Kidney glomerular epithelial cell (primary cell): ENCODE measurements around the gene ARHGAP35.
"Not testable (repeated sequence)": the region's sequence is repeated elsewhere in the genome, so short reads cannot be mapped to it uniquely, and the experiment has no call there.

ENCODE experiments used
- DNase-seq: peaks from one replicate; lab custom pipeline; 2025; lab: John Stamatoyannopoulos, UW

Gene ARHGAP35

DNA sequence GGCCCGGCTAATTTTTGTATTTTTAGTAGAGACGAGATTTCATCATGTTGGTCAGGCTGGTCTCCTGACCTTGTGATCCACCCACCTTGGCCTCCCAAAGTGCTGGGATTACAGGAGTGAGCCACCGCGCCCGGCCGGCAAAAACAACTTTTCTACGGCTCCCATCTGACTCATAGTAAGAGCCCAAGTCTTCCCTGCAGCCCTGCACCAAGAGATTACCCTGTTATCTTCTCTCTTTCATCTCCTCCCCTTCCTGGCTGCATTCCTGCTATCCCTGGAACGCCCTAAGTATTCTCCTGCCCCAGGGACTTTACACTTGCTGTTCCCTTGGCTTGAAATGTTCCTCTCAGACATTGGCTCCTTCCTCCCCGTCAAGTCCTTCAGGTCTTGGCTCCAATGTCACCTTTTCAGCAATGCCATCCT, 16.7 kb upstream of the ARHGAP35 start:
- DNase-seq: no peak

DNA sequence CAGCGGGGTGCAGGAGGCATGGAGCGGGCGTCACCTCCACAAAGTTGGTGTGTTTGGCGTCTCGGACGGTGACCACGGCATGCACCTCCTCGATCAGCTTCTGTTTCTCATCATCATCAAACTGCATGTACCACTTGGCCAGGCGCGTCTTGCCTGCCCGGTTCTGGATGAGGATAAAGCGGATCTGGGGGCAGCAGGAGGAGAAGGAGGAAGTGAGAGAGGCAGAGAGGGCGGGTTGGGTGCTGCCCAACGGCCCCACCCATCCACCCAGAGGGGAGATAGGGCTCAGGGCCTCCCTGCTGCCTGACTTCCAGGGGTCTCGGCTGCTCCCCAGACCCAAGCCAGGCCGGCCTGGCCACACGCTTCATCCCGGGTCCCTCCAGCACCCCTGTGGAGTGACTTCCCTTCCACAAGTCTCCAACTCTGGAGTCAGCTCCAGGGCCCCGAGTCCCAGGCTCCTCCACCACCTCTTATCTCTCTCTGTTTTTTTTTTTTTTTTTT, 14.8 kb upstream of the ARHGAP35 start:
- DNase-seq: no peak

DNA sequence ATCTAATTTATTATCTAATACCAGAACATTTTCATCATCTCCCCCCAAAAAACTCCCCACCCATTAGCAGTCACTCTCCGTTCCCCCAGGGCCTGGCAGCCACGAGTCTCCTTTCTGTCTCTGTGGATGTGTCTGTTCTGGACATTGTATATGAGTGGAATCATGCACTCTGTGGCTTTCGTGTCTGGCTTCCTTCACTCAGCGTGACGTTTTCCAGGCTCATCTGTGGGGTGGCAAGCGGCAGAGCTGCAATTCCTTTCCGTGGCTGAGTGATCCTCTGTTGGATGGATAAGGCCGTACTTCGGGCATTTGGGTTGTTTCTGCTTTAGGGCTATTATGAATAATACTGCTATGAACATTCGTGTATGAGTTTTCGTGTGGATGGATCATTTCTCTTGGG, 13.3 kb upstream of the ARHGAP35 start:
- no peak for DNase-seq

DNA sequence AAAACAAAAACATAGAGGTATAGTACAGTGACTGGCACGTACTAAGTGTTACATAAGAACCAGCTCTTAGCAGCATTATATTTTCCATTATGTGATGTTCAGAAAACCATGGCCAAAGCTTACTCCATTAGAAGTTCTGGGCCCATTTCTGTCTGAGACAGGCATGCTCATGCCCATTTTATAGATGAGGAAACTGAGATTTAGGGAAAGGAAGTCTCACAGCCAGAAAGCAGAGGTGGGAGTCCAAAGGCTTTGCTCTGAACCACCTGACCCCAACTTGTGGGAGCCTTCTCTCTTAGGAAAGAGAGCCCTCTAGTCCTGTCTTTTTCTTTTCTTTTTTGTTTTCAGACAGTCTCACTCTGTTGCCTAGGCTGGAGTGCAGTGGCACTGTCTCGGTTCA, 12.4 kb upstream of the ARHGAP35 start:
- no peak for DNase-seq

DNA sequence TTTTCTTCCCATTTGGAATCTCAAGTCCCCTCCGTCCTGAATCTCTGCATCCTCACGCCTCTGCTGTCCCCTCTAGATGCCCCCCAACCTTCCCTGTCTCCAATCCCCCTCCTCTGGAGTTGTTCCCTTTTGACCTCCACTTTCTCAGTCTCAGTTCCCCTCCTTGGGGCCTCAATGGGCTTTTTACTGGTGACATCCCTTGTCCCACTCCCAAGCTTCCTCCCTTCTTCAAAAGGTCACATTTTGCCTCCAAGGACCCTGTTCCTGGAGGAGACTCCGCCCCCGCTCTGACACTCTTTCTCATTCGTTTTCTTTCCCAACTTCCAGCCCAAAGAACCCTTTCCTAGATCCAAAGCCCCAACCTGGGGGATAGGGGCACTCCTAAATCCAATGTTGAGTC, 11.2 kb upstream of the ARHGAP35 start:
- DNase-seq: no peak

DNA sequence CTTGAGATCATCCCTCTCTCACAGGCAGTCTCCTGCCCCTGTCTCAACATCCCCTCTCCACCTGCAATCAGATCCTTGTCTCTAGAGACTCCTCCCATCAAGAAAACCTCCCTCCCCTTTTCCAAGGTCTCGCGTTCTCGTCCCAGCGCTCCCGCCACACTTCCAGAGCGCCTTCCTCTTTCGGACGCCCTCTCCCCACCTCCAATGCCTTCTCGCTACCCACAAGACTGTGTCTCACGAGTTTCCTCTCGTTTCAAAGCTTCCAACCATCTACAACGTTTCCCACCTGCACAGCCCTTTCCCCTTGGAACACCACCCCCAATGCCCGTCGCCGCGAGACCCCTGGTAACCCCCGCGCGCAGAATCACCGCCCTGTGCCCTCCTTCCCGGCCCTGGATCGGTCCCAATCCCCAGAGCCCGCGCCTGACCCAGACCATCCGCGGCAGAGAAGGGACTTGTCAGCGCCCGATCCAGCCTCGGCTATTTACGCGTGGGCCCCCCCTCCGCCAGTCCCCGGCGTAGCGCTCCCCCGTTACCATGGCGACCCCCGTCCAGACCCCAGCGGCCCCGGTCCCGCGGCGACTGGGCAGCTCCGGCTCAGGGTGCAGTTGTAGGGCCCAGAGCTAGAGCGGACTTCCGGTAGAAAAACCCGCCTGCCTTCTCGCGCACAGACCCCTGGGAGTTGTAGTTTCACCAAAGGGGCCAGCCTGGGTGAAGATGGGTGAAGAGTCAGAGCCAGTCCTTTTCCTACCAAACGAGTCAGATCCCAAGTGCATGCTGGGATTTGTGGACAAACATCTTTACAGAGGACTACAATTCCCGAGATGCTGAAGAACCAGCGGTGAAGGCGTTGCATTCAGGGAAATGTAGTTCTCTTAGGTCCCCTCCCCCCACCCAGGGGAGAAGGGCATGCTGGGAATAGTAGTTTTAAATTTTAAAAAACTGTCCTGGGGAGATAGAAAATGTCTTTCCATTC, 10.3 kb upstream of the ARHGAP35 start, which contains the start of gene AP2S1:
TSS of gene AP2S1 (minus strand) at position 619 of the 976 bp plus-strand sequence. CDS start at position 539, 80 bp downstream.
- peak; percentile 99 for DNase-seq

DNA sequence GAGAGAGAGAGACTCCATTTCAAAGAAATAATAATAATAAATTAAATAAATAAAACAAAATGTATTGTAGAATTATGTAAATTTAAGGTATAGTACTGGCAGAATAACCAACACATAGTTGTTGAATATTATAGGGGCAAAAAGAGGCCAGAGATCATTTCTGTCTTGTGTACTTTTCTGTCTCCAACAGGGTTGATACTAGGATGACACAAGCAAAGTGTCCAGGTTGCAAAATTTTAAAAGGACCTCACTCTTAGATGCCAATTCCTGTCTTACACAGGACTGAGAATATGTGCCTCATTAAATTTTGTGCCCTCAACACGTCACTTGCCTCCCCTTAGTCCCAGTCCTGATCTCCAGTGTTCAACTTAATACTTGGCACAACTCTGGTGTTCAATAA, 8.0 kb upstream of the ARHGAP35 start:
- no peak for DNase-seq

DNA sequence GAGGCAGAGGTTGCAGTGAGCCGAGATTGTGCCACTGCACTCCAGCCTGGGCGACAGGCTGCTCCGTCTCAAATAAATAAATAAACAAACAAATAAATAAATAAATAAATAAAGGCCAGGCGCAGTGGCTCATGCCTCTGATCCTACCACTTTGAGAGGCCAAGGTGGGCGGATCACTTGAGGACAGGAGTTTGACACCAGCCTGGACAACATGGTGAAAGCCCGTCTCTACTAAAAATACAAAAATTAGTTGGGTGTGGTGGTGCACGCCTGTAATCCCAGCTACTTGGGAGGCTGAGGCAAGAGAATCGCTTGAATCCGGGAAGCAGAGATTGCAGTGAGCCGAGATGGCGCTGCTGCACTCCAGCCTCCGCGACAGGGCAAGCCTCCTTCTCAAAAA, 6.1 kb upstream of the ARHGAP35 start:
- not testable (repeated sequence) for DNase-seq

DNA sequence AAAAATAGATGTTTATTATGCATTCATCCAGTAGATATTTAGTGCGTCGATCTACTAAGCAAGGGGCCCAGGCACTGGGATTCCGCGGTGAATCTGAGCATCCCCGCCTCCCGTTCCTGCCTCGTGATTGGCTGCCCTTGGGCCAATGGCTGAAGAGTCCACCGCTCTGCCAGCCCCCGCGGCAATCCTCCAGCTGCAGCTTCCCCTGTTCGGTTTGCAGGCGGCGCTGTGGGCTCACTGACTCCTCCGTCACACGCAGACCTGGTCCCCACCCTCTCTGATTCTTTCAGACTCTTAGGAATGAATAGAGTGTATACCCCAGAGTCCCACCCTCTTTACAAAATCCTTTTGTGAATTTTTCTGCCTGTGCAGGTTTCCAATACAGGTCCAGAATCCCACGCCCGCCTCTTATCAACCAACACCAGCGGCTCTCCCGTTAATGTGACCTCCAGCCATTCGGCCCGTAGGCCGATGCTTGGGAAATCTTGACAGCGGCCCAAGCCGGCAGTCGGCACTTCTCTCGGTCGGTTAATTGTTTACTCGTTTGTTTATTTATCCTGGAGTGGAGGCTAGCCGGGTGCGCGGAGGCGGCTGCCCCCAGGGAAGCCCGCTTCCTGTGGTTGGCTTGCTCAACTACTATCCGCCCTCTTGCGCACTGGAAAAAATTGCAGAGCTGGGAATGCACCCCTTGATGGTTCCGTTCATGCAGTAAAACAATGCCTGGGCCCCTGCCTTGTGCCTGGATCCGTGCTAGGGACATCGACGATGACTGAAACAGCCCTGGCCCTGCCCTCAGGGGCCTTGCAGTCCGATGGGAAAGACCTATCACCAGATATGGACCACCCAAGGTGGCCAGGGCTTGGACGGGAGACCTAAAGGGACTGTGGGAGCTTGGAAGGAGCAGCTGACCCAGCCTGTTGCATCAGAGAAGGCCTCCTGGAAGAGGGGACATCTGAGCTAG, 4.5 kb upstream of the ARHGAP35 start:
- peak; percentile 94 for DNase-seq

DNA sequence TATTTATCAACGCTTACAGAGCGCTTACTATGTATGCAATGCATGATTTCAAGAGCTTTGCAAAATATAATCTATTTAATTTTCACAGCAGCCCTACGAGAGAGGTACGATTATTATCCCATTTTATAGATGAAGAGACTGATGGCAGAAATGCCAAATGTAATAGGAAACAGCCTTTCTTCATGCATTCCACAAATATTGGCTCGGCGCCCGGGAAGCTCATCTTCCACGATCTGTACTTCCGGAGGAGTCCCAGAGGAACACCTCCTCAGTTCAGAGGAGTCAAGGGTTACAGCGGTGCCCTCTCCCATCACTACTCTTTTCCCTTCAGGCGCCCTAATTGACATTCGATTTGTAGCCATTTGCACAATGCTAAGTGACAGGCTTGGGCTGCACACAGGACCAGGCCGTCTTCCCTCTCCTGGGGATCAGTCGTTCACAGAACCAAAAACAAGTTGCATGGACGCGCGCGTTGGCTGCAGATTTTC, 1.1 kb upstream of the ARHGAP35 start:
- DNase-seq: no peak

DNA sequence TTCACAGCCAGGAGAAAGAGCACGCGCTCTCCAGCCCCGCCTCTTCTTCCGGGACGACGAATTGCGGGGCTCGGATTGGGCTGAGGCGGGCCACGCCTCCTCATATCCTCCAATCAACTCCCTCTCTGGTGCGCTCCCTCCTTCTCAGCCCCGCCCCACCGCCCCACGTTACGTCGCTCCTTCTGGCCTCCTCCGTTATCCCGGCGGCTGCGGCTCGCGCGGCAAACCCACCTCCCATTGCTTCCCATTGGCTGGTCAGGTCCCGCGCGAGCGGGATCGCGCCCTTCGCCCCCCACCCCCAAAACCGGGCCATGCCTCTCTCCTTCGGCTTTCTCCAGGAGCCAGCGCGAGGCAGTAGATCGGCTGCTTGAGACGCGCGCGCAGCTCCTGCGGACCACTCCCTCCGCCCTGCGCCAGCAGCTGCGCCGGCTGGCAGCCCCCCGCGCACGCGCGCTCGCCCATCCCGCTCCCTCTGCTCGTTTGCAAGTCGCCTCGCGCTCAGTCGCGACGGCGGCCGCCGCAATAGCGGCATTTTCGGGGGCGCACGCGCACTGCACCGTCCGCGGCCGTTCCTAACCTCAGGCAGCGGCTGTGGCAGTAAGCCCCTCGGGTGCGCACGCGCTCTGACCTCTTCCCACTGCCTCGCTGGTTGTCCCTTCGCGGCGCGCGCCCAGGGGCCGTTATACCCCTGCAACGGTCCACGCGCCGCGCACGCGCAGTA, 512 bp upstream of the ARHGAP35 start:
- DNase-seq: peak; percentile 92

DNA sequence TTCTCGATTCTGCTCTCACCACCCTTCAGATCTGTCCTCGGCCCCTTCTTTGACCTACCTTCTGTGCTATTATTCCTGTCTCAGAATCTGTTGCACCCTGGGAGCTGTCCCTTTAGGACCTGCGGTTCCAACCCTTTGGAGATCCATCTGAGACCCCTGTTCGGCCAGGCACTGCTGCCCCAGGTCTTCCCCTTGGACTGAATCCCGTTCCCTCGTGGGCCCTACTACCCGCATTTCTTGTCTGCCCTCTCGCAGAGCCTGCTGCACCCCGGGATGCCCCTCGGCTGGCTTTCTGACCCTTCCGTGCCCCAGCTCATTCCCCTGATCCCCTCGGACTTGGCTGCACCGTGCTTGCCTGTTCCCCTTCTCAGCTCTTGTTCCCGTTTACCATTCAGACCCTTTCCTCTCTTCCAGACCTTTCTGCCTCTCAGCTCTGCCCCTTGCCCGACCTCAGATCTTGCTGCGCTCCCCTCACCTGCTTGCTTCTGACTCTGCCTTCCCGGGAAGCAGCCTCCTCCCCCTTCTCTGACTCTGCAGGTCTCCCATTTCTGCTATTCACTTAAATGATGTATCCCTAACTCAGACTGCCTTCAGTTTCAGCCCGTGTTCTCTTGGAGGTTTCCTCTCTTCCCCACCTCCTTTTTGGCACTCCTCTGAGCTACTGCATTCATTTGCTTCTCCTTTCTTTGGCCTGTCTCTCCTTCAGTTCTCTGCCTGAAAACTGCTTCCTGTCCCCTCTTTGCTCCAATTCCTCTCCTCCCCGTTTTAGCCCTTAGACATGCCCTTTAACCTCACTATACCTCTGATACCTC, 1.1 kb downstream of the ARHGAP35 start:
- DNase-seq: peak; percentile 18

DNA sequence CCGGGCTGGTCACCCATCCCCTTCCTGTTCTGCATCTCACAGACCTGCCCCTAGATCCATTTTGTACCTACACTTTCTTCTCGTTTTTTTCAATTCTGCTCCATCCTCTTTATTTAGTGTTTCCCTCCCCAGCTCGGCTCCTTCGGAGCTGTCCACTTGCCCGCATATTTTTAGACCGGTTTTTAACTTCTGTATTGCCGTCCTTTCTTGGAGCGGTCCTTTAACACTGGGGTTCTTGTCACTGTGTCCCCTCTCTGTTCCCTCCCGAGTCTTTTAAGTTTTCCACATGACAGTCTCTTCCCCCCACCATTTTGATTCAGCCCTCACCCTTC, 1.7 kb downstream of the ARHGAP35 start:
- no peak for DNase-seq

DNA sequence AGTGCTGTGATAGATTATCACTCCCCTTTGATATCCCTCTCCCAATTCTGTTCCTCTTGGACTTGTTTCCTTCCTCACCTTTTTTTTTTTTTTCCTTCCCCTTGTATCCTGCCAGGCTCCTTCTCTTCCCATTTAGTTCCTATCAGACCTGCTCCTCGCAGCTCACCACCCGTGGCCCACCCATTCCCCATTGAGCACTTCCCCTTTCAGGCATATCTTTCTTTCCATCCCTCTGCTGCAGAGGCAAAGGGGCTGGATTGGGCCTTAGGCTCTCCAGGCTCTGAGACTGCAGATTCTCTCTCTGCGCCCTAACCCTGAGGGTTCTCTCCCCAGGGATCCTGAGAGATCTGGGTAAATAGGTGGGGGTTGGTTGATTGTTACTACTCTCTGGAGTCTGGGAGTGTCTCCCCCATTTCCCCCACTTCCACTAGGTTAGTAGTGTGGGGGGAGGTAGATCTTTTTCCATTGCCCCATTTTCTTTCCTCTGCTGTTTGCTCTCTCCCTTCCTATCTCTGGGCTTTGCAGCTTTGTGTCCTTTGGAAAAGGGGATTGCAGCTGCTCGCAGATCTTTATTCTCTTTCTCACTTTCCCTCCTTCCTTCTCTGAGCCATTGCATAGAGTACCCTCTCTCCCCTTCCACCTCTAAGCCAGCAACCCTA, 2.3 kb downstream of the ARHGAP35 start:
- no peak for DNase-seq

DNA sequence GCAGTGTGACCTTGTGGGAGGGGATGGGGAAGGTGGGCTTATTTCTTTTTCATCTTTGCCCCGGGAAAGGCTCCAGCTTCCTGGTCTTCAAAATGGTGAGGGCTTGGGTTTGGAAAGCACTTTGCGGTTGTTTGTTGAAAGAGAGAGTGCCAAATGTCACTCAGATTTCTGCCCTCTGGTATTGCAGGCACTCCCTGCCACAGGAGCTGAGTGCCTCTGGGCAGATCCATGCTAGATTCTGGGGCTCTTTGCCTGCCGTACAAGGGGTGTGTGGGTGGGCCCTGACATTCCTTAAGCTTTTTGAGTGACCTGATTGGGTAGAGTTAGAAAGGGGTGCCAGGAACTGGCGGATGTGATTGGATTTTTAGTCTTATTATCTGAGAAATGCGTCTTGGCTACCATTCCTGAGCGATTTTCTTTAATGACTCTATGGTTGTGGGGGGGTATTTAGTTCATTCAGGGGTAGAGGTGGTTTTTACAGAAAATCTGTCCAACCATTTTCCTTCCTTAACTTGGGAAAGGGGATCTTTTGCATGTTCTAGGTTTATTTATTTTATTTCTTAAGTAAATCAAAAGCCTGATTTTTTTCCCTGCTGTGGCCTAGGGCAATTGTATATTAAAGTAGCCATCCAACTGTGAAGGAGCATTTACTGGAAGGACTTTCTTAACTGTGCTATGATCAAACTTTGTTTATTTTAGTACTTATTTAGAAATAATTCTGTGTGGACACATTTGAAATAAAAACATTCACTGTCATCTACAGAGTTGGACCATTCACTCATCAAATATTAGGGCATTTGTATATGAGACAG, 3.2 kb downstream of the ARHGAP35 start:
- DNase-seq: peak; percentile 42

DNA sequence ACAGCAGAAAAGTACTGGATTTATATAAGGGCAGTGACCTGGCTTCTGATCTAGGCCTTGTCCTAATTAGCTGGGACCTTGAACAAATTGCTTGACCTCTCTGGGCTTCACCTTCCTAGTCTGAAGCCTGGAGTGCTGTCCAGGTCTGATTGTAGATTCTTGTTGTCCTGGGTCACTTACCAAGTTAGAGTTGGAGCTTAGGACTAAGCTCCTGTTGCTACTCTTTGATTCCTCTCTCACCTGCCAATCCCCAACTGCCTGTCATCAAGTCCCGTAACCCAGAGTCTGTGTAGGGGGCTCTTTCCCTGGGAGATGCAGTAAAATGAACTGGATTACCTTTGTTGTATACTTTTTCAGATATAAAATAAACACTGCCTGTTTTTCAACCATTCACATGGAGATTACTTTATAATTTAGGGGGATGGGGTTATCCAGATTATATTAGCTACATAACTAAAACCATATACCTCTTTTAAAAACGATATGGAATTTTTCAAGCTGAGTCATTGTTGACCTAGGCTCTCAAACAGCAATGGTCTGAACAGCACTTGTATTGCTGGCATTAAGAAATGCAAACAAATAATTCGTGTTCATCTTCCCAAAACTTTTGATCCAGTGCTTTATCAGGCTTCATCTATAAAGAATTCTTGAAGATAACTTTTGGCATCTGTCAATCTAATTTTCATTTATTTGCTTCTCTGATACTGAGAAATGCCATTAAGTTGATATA, 5.8 kb downstream of the ARHGAP35 start:
- DNase-seq: no peak

DNA sequence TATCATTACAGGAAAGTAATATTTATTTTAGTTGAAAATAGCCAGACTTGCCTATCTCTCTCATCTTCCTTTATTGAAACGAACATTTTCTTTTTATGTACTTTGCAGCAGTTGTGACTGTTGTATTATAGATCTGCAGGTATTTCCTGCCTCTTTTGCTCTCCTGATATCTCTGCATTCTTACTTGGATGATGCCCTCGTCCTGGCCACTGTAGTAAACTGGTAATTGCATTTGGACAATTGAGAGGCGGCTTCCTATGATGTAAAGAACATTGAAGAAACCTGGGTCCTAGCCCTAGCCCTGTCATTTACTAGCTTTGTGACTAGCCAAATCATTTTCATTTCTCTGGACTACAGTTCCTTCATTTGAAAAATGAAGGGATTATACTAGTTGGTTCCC, 6.4 kb downstream of the ARHGAP35 start:
- no peak for DNase-seq

DNA sequence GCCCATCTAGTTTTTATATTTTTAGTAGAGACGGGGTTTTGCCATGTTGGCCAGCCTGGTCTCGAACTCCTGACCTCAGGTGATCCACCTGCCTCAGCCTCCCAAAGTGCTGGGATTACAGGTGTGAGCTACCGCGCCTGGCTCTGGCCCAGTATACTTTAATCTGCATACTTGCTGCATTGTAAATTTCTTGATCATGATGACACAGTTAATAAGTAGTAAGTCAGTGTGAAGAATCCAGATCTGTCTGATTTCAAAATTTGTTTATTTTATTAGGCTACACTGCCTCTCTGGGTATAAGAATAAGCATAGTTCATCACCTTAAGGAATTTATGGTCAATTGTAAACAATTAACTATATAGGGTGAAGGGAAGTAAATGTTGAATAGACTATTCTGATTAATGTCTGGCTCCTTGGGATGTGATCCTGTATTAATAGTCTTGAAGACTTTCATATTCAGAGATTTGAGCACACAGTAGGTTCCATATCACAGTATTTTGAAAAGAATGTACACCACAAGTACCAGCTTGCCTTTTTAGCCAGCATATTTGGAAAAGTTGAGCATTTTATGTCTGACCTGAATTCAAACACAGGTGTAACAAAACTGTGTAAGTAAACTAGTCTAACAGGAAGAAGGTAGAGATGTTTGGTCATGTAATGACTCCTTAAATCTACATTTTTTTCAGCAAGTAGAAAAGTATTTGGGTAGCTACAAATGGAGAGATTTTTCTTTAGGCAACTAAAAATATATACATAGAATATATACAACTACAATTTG, 7.4 kb downstream of the ARHGAP35 start:
- no peak for DNase-seq
